ENCODE data around the gene RNU7-1.

The RNU7-1 gene

DNA sequence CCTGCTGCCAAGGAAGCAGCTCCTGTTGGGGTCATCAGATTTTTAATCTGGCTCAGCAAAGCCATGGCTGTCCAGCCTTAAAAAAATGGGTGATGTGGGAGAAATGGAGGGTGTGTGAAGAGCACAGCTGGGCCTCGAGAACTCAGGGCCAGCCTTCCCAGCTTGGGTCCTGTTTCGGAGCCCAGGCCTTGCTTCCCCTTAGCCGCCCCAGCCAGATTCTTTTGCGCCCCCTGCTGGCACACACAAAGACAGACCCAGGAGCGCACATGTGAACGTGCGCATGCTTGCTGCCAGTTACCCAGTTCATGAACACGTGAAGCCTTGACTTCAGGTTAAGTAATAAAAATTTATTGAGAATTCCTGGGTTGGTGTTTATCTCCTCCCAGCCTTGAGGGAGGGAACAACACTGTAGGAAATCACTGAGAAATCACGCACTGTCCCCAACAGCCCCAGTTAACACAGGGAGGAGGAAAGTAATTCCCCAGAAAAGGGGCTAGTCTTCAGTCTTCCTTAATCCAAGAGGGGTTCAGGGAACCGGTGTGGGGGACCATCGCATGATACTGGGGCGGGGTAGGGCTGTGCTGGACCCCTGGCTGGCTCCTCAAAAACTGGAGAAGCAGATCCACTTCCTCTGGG, 21.5 kb downstream of the RNU7-1 start:
- DNase-seq (ENCODE audit: low read depth in 2 of 2): peak; percentile 77 to 80

DNA sequence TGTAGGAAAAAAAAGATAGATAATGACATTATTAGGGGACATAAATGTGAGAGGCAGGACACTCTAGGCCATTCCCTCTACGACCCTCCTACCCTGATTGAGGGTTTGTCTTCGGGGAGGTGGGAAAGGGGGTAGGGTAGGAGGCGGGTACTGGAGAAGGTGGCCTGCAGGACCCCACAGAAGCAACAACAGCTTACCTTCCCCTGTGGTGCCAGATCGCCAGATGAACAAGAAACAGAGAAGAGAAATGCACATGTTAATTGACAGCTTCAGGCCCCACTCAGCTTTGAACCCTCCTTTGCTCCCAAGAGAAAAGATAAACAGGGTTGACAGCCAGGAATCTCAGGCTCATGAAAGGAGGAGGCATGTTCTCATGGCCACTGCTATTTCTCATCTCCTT, 22.1 kb downstream of the RNU7-1 start:
- no peak for DNase-seq (ENCODE audit: low read depth in 2 of 2)

DNA sequence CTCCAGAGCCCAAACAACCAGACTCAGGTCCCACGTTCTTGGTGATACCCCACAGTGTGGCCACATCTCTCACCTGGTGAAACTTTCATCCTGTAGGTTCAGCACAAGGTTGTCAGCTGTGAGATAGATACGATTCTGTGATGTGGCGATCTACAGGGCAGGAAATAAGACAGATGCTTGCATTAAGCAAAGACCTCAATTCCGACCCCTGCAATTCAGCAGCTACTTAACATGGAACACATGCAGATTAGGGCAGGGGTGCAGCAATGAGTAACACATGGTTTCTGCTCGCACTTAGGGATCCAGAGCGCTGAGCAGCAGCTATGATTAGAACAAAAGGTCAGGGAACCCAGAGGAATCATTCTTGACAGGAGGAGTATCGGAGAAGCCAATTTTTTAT, 22.7 kb downstream of the RNU7-1 start:
- DNase-seq (ENCODE audit: low read depth in 2 of 2): no peak

DNA sequence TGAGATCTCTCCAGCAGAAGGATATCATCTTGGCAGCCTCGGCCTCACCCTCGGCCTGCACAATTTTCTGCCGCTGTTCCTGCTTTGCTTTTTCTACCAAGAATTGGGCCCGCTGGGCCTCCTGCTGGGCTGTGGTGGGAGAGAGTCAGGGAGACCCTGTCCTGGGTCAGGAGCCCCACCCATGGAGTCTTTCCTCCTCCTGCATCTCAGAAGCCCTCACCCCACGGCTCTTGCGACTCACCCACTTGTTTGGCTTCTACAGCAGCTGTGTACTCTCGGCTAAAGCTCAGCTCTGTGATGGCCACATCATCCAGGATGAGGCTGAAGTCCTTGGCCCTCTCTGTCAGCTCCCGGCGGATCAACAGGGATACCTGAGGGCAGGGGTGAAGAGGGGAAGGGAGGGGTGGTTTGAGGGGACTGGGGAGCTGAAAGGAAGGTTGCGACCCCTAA, 24.1 kb downstream of the RNU7-1 start:
- DNase-seq (ENCODE audit: low read depth in 2 of 2): no peak

DNA sequence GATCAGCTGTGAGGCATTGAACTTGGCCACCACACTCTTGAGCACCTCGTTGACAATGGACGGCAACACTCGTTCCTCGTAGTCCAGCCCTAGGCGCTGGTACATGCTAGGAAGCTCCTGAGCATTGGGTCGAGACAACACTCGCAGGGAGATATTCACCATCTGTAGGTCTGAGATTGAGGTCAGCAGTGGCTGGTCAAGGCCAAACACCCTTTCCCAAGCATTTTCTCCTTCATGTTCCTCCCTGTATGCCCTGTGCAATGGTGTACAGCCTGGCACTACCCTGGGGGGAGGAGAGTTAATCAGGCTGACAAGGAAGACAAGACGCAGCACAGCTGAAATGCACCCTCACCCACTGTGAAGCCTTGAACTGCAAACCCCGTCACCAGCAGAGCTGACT, 24.8 kb downstream of the RNU7-1 start:
- no peak for DNase-seq (ENCODE audit: low read depth in 2 of 2)

DNA sequence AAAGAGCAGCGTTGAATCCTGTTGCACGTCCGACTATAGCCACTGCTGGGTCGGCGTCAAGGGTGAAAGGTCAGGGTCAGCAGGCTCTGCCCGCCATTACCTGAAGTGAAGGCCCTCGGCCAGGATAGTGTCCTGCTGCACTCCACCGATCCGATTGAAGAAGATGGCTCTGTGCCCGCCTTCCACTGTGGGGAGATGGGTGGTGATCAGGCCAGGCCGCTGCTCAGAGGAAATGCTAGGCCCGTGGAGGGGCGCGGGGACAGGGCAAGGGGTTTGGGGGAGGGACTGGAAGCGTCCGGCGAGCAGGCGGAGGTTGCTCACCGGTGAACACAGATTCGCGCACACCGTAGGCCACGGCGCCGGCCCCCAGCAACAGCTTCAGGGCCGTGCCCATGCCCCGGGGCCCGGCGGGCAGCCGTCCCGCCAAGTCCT, 26.5 kb downstream of the RNU7-1 start:
- no peak for DNase-seq (ENCODE audit: low read depth in 2 of 2)

DNA sequence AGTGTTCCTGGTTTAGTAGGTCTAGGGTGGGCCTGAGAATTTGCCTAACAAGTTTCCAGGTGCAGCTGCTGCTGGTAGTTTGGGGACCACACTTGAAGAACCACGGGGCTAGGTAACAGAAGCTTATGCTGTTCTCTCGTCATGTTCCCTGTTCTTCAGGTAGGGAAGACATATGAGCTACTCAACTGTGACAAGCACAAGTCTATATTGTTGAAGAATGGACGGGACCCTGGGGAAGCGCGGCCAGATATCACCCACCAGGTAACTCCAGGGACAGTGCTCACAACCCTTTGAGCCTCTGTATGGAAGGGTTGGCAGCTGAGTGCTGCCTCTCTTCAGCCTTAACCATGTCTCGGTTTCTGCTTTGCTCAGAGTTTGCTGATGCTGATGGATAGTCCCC, 30.6 kb downstream of the RNU7-1 start:
- DNase-seq (ENCODE audit: low read depth in 2 of 2): no peak

DNA sequence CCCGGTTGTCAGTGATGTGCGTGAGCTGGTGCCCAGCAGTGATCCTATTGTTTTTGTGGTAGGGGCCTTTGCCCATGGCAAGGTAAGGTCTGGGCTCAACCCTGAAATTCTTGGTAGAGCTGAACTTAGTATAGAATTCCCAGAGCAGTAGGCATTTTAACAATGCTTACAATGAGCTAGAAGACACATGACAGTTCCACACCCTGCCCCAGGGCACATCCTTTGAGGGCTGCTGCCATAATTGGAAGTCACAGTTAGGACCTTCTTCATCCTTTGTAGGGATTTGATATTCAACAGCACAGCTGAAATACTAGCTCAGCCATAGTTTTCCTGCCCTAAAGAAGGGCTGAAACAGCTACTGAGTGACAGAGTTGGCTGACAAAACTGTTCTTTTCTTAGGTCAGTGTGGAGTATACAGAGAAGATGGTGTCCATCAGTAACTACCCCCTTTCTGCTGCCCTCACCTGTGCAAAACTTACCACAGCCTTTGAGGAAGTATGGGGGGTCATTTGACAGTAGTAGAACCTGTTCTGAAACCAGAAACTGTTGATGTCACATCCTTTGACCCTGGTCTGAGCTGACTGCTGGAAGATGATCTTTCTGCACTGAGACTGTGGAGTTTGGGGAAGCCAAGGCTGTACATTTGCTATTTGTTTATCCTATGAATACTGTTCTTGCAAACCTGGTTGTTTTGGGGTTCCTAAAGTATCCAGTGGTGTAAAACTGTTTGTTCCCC, 31.8 kb downstream of the RNU7-1 start:
- no peak for DNase-seq (ENCODE audit: low read depth in 2 of 2)

DNA sequence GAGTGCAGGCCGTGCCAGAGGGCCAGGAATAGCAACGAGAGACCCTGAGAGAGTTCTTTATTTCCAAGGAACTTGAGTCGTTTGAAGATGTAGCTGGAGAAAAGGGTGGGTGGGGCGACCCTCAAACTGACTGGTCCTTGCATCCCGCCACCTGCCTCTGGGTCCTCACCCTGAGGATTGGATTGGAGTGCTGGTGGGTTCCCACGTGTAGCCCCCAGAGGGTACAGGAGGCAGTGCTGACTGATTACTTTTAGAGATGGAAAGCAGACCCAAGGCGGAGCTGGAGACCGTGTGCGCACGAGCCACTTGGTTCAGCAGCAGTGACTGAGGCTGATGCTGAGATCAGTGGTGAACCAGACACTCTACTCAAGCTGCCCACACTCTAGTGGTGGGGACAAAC, 34.0 kb downstream of the RNU7-1 start:
- no peak for DNase-seq (ENCODE audit: low read depth in 2 of 2)

DNA sequence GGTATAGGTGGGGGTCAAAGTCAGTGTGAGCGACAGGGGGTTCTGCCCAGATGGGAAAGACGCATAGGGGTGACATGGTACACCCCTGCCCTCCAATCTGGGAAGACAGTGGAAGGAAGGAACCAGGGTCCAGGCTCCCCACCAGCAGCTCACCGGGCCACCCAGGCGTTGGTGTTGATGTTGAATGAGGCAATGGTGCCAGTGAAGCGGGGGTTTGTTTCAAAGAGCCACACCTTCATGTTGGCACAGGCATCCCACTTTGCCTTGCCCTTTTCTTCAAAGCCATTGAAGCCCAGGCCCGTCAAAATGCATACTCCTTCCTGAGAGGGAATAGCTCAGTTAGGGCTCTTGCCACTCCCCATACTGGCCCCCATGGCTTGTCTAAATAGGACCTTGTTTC, 34.6 kb downstream of the RNU7-1 start:
- DNase-seq (ENCODE audit: low read depth in 2 of 2): no peak

DNA sequence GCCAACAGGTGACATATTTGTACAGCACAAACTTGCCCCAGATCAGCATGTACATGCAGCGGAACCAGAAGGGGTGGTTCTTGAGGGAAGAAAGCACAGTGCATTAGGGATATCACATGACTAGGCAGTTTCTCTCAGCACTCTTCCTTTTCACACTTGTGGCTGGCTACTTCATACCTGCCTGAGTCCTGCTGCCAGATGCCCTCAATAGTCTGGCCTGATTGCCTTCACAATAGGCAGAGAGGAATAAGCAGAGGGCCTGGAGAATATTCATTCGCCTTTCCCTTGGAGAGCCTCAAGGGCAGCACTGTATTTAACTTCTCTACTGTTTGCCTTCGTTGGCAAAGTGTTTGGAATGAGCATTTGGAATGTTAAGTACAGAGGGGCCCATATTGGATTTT, 35.0 kb downstream of the RNU7-1 start:
- DNase-seq (ENCODE audit: low read depth in 2 of 2): no peak

DNA sequence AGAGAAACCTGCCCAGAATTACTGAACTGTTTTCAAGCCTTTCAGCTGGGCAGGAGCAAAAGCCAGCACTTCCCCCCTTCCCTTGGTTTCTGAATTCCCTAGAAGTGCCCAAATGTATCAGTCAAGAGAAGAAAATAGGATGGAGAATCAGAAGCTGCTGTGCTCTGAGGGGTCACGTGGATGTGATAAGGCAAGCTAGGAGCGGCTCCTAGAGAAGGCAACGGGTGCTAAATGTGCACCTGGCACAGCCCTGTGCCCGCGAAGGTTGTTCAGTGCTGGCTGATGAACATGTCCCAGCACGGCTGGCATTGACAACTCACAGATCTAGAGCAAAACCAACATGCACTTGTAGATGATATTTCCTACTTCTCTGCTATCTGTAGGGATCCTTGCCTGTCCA, 35.4 kb downstream of the RNU7-1 start:
- no peak for DNase-seq (ENCODE audit: low read depth in 2 of 2)

DNA sequence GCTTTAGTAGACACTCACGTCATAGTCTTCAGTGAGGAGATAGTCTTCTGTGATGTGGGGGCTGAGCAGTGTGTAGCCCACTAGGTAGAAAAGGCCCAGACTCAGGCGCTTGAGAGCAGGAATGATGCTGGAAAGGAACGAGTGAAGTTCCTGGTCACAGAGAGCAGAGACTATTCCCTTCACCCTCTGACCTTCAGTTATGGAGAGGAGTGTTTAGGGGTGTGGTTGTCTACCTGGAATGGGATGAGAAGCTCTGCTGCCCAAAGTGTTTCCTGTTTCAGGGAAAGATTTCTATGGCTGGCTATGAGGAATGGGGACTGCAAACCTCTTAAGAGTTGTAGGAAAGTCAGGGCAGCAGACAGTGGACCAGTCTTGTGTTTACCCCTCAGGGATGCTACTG, 35.8 kb downstream of the RNU7-1 start:
- DNase-seq (ENCODE audit: low read depth in 2 of 2): no peak

DNA sequence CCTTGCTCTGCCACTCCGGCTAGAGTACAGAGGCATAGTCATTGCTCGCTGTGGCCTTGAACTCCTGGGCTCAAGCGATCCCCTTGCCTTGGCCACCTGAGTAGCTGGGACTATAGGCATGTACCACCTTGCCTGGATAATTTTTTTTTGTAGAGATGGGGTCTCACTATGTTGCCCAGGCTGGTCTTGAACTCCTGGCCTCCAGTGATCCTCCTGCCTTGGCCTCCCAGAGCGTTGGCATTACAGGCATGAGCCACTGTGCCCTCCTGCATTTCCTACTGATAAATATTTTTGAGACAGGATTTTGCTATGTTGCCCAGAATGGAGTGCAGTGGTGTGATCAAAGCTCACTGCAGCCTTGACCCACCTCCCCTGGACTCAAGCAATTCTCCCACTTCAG, 36.5 kb downstream of the RNU7-1 start:
- DNase-seq (ENCODE audit: low read depth in 2 of 2): no peak

DNA sequence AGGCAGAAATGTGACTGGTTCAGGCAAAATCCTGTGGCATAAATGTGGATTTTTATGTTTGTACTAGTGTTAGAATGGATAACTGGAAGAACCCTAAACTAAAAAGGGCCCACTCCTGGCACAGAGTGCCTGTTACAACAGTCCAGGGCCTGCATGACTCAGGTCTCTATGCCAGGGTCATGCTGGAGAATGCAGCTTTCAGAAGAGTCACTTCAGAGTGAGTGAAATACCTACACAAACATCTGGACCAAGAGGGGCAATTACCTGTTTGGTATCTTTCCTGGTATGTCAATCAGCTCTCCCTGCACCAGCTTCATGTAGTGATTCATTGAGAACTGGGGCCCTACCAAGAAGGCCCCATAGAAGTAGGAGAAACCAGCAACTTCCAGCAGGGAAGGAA, 37.1 kb downstream of the RNU7-1 start:
- DNase-seq (ENCODE audit: low read depth in 2 of 2): no peak

DNA sequence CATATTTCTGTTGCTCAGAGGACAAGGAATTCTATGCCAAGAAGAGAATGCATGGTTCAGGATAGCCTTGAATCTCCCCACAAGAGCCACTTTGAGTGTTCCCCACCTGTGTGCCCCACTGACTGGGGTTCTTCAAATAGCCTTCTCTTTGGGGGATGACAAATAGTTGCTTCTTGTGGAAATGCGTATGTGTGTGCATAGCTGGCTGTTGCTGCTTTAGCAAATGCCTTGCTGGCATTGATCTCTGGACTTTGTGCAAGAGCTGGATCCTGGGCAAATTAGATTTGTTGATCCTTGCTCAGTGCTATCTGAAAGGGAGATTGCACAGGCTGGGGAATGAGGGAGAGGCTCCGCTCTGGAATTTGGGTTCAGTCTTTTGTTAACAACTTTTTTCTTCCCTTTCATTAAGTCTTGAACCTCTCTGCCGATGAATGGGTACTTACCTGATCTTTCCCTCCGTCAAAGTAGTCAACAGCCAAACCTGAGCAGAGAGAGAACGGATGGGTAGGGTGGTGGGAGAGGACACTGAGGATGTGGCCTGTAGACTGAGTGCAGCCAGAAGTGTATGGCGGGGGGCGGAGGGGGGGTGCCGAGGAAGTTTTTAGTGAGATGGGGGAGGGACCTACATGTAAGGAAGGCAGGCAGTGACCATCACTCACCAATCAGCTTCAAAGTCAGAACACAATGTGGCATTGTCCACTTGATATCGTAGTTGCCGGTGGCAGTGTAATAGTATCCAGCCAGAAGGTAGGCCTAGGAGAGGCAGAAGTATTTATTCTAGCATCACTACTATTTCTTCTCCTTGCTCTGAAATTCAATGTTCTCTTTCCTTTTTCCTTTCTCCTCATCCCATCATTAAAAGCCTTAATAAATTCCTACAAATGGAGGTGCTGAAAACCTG, 37.8 kb downstream of the RNU7-1 start:
- no peak for DNase-seq (ENCODE audit: low read depth in 2 of 2)

DNA sequence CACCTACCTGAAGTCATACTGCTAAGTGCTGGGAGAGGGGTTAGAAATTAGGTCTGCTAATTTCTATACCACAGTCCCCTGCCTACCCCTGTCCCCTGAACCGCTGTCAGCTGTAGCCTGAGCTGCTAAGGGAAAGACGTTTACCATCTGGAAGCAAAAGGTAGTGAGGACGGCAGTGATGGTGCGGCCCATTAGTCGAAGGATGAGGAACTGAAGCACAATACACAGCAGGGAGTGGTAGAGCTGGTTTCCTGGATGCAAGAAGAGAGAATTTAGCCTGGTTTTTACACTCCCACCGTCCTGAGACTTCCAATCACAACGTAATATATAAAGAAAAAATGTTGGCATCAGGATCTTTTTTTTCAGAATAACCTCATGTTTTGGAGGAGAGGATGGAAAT, 38.9 kb downstream of the RNU7-1 start:
- no peak for DNase-seq (ENCODE audit: low read depth in 2 of 2)

DNA sequence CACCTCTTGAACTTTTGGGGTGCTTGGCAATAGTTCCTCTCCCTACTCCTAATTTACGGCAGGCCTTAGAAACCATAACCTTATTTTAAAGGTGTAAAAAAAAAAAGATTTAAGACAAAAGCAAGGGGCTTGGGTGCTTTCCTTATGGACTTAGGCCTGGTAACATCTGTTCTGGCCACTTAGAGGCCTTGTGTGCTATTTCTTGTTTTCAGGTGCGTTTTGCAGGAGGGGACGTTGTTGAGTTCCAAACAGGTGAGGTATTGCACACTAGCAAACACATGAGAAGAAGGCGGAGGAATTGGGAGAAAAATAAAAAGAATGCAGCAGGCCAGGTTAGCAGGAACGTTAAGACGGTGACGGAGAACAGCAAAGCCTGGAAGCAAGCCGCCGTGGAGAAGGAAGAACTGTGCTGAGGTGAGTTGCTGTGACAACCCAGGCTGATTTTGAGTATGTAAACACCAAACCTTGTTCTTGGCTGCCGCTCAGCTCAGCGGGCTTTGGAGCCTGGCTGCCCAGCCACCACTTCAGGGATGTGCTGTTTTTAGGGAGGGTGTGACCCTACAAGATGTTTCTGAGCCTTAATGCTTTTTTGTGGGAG, 44.4 kb downstream of the RNU7-1 start:
- DNase-seq (ENCODE audit: low read depth in 2 of 2): no peak

Measured in stimulated activated CD8-positive, alpha-beta memory T cell treated with anti-CD3 and anti-CD28 coated beads, Interleukin-2, amount 100 ng/mL, for 1 hour (primary cell).